ENCODE results near the gene PROK1.

- no peak for TF ChIP-seq CTCF (IDR thresholded peaks at IDR 0.05; ENCODE audit: insufficient read depth, low read depth, low read length)
- no peak for TF ChIP-seq EZH2 (IDR thresholded peaks at IDR 0.05; ENCODE audit: insufficient read depth, low read length)
These were observed 20.0 kb upstream of the PROK1 start for GRCh38 chr1:110430901-110431300.
